ENCODE data around the gene NPW.

DNA sequence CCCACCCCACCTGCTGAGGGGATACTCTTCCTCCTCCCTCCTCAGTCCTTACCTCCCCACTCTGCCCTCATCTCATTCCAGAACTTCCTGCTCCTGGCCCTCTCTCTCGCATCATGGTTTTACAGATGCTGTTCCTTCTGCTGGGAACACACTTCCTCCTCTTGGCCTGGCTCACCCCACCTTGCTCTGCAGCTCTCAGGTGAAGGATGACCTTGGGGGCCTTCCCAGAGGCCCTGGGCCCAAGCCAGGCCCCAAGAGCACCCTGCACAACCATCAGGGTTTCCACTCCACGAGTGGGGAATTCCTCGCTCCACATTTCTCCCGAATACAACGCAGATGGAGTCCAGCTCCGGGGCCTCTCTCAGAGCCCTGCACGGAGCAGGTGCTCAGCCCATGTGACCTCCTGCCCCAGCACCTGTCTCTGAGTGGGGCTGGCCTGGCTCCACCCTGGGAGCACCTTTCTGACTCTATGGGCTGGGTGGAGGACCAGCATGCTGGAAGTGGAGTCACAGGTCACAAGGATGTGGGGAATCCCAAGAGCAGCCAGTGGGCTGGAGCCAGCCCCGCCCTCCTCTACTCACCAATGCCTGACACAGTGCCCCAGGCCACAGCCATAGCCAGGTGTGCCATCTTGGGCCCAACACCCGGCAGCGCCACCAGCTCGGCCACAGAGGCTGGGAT, 23.5 kb downstream of the NPW start:
- TF ChIP-seq, protein P1, sequence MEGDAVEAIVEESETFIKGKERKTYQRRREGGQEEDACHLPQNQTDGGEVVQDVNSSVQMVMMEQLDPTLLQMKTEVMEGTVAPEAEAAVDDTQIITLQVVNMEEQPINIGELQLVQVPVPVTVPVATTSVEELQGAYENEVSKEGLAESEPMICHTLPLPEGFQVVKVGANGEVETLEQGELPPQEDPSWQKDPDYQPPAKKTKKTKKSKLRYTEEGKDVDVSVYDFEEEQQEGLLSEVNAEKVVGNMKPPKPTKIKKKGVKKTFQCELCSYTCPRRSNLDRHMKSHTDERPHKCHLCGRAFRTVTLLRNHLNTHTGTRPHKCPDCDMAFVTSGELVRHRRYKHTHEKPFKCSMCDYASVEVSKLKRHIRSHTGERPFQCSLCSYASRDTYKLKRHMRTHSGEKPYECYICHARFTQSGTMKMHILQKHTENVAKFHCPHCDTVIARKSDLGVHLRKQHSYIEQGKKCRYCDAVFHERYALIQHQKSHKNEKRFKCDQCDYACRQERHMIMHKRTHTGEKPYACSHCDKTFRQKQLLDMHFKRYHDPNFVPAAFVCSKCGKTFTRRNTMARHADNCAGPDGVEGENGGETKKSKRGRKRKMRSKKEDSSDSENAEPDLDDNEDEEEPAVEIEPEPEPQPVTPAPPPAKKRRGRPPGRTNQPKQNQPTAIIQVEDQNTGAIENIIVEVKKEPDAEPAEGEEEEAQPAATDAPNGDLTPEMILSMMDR (IDR thresholded peaks at IDR 0.05): no peak
- TF ChIP-seq POLR2A (IDR thresholded peaks at IDR 0.05; ENCODE audit: low read depth): no peak

Data from esophagus muscularis mucosa (tissue), 3 donors.